Activated CD4-positive, alpha-beta memory T cell treated with anti-CD3 and anti-CD28 coated beads, Interleukin-2, amount 10 ng/mL, durations not matched to agents 7 days and 5 days (primary cell): Measurements from ENCODE around the gene SYNE3. TPM values are rescaled to one million over a fixed set of nuclear protein-coding genes. Genes with fewer than 3 reads are reported as not detected.

ENCODE experiments used
- CTCF ChIA-PET: fragments of 350-600 bp; sonication (Branson Sonifier 250); formaldehyde crosslinking; loops from one replicate; lab custom pipeline; 2021; ENCODE audit warnings: antibody characterized with exemption, inconsistent platforms; lab: Charles Lee
- POLR2A ChIA-PET: fragments of 350-600 bp; sonication (Branson Sonifier 250); formaldehyde crosslinking; loops from one replicate; lab custom pipeline; 2021; ENCODE audit warnings: antibody characterized with exemption; lab: Charles Lee
- DNase-seq: peaks from one replicate; pipeline ENCODE4 v3.0.0-alpha.2; 2020
- H3K27ac Mint-ChIP-seq: one replicate; pipeline ENCODE4 v1.8.0; 2021; ENCODE audit warnings: mild to moderate bottlenecking, mixed read lengths
- H3K27me3 Mint-ChIP-seq: one replicate; pipeline ENCODE4 v1.8.0; 2021; ENCODE audit warnings: mixed read lengths
- H3K36me3 Mint-ChIP-seq: one replicate; pipeline ENCODE4 v1.8.0; 2021; ENCODE audit warnings: low read depth, mixed read lengths
- H3K4me1 Mint-ChIP-seq: one replicate; pipeline ENCODE4 v1.8.0; 2021; ENCODE audit warnings: mixed read lengths
- H3K4me3 Mint-ChIP-seq: one replicate; pipeline ENCODE4 v1.8.0; 2021; ENCODE audit warnings: mild to moderate bottlenecking, mixed read lengths
- H3K9me3 Mint-ChIP-seq: one replicate; pipeline ENCODE4 v1.8.0; 2021; ENCODE audit warnings: mixed read lengths
- total RNA-seq, 2 experiments: library from RNA; stranded (reverse); gene quantifications; one replicate each; pipeline ENCODE4 v1.2.3, GENCODE V29; 2021

SYNE3 gene
- total RNA-seq, 2 experiments from 2014 or later: 86.2 to 89.5 TPM

- Mint-ChIP-seq H3K36me3 (peaks cover 42% of the 10 kb centered on the region), H3K27me3 (no peaks in the 10 kb centered on the region), H3K4me1 (peaks cover 84% of the 10 kb centered on the region), H3K4me3 (no peak overlapping the region), H3K9me3 (no peaks in the 10 kb centered on the region), H3K27ac (no peak overlapping the region)
- CTCF ChIA-PET: no interaction called here
- POLR2A ChIA-PET: interaction anchor here (1.0 to 1.2 kb wide), 2 partner anchors 20 to 37 kb away, joined by 3 read pairs; no protein-coding TSS in a partner anchor
- no peak for DNase-seq
Measured at GRCh38 chr14:95498622-95499353, 17.7 kb downstream of the SYNE3 start.

- peaks cover 79% of the 10 kb centered on the region for H3K4me1 Mint-ChIP-seq
- H3K9me3 Mint-ChIP-seq: no peaks in the 10 kb centered on the region
- POLR2A ChIA-PET: interaction anchor here (1.6 to 2.5 kb wide), 4 partner anchors 10 to 36 kb away, joined by 4 to 32 read pairs (median 18); partner anchors contain the start of genes GLRX5 and SYNE3
- H3K27ac Mint-ChIP-seq: no peak overlapping the region
- CTCF ChIA-PET: interaction anchor here (0.6 to 2.0 kb wide), 2 partner anchors 29 to 71 kb away, joined by 5 to 17 read pairs; no protein-coding TSS in a partner anchor
- DNase-seq: no peak
- no peak overlapping the region for H3K4me3 Mint-ChIP-seq
- peaks cover 46% of the 10 kb centered on the region for H3K36me3 Mint-ChIP-seq
- no peaks in the 10 kb centered on the region for H3K27me3 Mint-ChIP-seq
Measured at GRCh38 chr14:95497561-95498011, 18.9 kb downstream of the SYNE3 start.

DNA sequence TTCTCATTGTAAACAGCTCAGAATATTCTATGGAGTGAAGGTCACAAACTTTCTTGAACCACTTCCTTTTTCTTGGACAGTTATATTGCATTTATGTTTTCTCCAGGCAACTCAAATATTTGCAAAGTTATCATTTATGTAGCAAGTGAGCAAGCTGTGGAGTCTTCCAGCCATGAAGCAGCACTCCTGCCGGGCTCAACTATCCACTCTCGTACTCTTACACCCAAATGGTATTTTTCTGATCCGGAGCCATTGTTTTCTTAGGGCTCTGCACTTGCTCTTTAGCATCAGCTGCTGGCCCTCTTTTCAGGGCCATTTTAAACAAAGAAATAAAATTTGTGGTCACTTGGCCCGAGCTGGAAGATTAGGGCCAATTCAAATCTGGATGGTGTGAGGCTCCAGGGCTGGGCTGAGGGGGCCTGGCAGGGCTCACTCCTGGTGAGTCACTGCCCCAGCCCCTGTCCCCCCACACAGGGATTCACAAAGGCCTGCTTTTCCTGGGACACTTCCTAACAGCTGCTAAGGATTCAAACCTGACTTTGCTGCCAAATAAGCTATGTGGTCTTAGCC is 19.7 kb downstream of the SYNE3 start:
- Mint-ChIP-seq H3K4me3 (peak overlapping the region; percentile 8), H3K27me3 (no peaks in the 10 kb centered on the region), H3K9me3 (peaks cover 5% of the 10 kb centered on the region), H3K36me3 (peaks cover 52% of the 10 kb centered on the region), H3K4me1 (peaks cover 80% of the 10 kb centered on the region), H3K27ac (peak overlapping the region; percentile 88)
- no peak for DNase-seq
- ChIA-PET CTCF (interaction anchor here (0.6 to 2.2 kb wide), 8 partner anchors 9 to 70 kb away, joined by 3 to 17 read pairs (median 6); no protein-coding TSS in a partner anchor), POLR2A (interaction anchor here (0.9 to 3.1 kb wide), 13 partner anchors 8 to 40 kb away, joined by 3 to 32 read pairs (median 9); partner anchors contain the start of genes GLRX5 and SYNE3)

- ChIA-PET POLR2A (interaction anchor here (0.9 to 3.1 kb wide), 13 partner anchors 8 to 40 kb away, joined by 3 to 32 read pairs (median 9); partner anchors contain the start of genes GLRX5 and SYNE3), CTCF (interaction anchor here (0.9 to 2.2 kb wide), 7 partner anchors 9 to 54 kb away, joined by 3 to 17 read pairs (median 7); no protein-coding TSS in a partner anchor)
- Mint-ChIP-seq H3K36me3 (peaks cover 52% of the 10 kb centered on the region), H3K27me3 (no peaks in the 10 kb centered on the region), H3K27ac (peak overlapping the region; percentile 88), H3K4me3 (peak overlapping the region; percentile 8), H3K9me3 (peaks cover 5% of the 10 kb centered on the region), H3K4me1 (peaks cover 77% of the 10 kb centered on the region)
- no peak for DNase-seq
Measured at GRCh38 chr14:95496111-95496681, 20.3 kb downstream of the SYNE3 start.

DNA sequence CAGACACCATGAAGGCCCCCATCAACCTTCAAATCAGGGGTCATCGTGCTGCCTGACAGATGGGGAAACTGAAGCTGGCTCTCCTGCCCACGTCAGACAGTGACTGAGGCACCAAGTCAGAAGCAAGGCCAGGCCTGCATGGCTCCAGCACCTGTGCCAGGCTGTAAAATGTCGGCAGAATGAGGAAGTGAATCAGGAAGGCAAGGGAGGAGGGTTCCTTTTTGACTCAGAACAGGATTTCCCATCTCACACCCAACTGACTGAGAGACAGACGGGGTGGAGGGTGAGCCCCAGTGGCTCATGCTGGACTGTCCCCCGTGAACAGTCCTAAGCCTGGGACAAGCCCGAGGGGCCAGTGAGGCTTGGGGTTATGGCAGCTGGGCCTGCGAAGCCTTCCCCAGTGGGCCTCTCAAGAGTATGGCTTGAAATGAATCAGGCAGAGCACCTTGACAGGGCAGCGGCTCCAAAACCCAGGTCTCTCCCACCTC is 20.9 kb downstream of the SYNE3 start:
- Mint-ChIP-seq H3K27ac (peak overlapping the region; percentile 88), H3K4me3 (peak overlapping the region; percentile 36), H3K36me3 (peaks cover 49% of the 10 kb centered on the region), H3K9me3 (peaks cover 5% of the 10 kb centered on the region), H3K4me1 (peaks cover 77% of the 10 kb centered on the region), H3K27me3 (no peaks in the 10 kb centered on the region)
- POLR2A ChIA-PET: interaction anchor here (1.4 to 3.1 kb wide), 8 partner anchors 9 to 41 kb away, joined by 4 to 32 read pairs (median 18); partner anchors contain the start of genes GLRX5 and SYNE3
- CTCF ChIA-PET: interaction anchor here (1.4 to 2.2 kb wide), 5 partner anchors 13 to 53 kb away, joined by 4 to 17 read pairs (median 7); no protein-coding TSS in a partner anchor
- peak; percentile 41 for DNase-seq

DNA sequence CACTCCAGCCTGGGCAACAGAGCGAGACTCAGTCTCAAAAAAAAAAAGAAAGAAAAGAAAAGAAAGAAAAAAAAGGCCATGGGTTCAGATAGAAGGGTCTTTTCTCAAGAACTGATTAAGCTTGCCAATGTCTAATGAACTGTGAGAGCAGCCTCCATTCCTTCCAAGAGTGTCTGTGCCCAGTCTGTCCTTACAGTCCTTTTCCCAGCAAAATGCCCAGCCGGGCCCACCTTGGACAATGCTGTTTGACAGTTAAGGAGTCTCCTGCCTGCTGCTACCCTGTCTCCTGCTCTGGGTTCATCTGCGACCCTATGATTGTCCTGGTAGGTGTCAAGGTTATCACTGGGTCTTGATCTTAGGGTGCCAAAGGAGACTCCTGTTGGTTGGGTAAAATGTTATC is 21.4 kb downstream of the SYNE3 start:
- CTCF ChIA-PET: interaction anchor here (1.7 to 2.2 kb wide), 2 partner anchors 13 to 53 kb away, joined by 3 to 7 read pairs; no protein-coding TSS in a partner anchor
- H3K4me3 Mint-ChIP-seq: no peak overlapping the region

DNA sequence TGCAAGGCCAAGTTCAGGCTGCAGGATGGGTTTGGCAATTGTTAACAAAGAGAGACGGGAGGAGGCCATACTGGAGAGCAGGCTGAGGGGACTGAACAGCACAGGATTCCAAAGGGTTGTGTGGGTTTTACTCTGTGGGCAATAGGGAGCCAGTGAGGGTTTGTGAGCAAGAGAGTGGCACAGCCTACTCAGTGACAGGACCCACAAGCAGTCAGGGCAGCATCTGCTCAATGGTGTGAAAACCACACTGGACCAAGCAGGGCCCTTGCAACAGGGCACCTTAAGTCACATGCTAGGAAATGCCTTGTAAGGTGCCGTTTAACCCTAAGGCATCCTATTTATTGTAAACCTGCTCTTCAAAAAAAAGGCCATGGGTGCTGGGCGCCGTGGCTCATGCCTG is 22.0 kb downstream of the SYNE3 start:
- DNase-seq: no peak
- H3K9me3 Mint-ChIP-seq: peaks cover 5% of the 10 kb centered on the region
- peak overlapping the region; percentile 58 for H3K27ac Mint-ChIP-seq
- CTCF ChIA-PET: interaction anchor here (0.6 to 1.7 kb wide), 2 partner anchors 14 to 52 kb away, joined by 3 read pairs; no protein-coding TSS in a partner anchor
- peaks cover 71% of the 10 kb centered on the region for H3K4me1 Mint-ChIP-seq
- no peaks in the 10 kb centered on the region for H3K27me3 Mint-ChIP-seq
- POLR2A ChIA-PET: interaction anchor here (1.6 to 3.1 kb wide), 4 partner anchors 10 to 33 kb away, joined by 3 to 18 read pairs (median 14); no protein-coding TSS in a partner anchor
- H3K4me3 Mint-ChIP-seq: no peak overlapping the region
- H3K36me3 Mint-ChIP-seq: peaks cover 47% of the 10 kb centered on the region

More for the DNA sequence above, 21.4 kb downstream of the SYNE3 start:
- peaks cover 5% of the 10 kb centered on the region for H3K9me3 Mint-ChIP-seq
- H3K36me3 Mint-ChIP-seq: peaks cover 48% of the 10 kb centered on the region
- DNase-seq: no peak
- H3K27me3 Mint-ChIP-seq: no peaks in the 10 kb centered on the region
- peak overlapping the region; percentile 88 for H3K27ac Mint-ChIP-seq
- POLR2A ChIA-PET: interaction anchor here (1.4 to 3.1 kb wide), 6 partner anchors 10 to 32 kb away, joined by 9 to 32 read pairs (median 16); no protein-coding TSS in a partner anchor
- H3K4me1 Mint-ChIP-seq: peaks cover 74% of the 10 kb centered on the region

DNA sequence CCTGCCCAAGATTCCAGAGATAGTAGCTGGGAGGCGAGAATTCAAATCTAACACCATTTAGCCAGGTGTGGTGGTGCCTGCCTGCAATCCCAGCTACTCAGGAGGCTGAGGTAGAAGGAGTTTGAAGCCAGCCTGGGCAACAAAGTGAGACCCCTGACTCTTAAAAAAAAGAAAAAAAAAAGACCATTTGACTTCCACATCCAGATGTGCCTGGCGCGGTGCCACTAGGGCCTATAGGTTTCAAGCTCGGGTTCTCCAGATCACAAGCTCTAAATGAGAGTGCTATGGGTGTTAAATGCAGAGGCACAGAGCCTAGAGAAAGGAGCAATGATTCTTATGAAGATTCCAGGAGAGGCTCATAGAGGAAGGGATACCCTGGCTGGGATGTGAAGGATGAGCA is 22.5 kb downstream of the SYNE3 start:
- DNase-seq: no peak
- Mint-ChIP-seq H3K27me3 (no peaks in the 10 kb centered on the region), H3K4me1 (peaks cover 67% of the 10 kb centered on the region), H3K4me3 (no peak overlapping the region), H3K36me3 (peaks cover 44% of the 10 kb centered on the region), H3K27ac (peak overlapping the region; percentile 50), H3K9me3 (peaks cover 5% of the 10 kb centered on the region)
- ChIA-PET CTCF (interaction anchor here (0.6 to 1.7 kb wide), 2 partner anchors 14 to 52 kb away, joined by 3 read pairs; no protein-coding TSS in a partner anchor), POLR2A (interaction anchor here (0.7 to 3.1 kb wide), 4 partner anchors 10 to 29 kb away, joined by 3 to 18 read pairs (median 8); no protein-coding TSS in a partner anchor)

GRCh38 chr14:95493503-95493902 is 22.9 kb downstream of the SYNE3 start:
- H3K4me1 Mint-ChIP-seq: peaks cover 65% of the 10 kb centered on the region
- H3K27me3 Mint-ChIP-seq: no peaks in the 10 kb centered on the region
- no peak for DNase-seq
- H3K27ac Mint-ChIP-seq: no peak overlapping the region
- peaks cover 5% of the 10 kb centered on the region for H3K9me3 Mint-ChIP-seq
- peaks cover 40% of the 10 kb centered on the region for H3K36me3 Mint-ChIP-seq
- ChIA-PET CTCF (interaction anchor here (1.6 to 1.7 kb wide), 2 partner anchors 9 to 51 kb away, joined by 3 to 4 read pairs; no protein-coding TSS in a partner anchor), POLR2A (interaction anchor here (0.7 to 3.1 kb wide), 5 partner anchors 10 to 30 kb away, joined by 3 to 18 read pairs (median 4); no protein-coding TSS in a partner anchor)
- H3K4me3 Mint-ChIP-seq: no peak overlapping the region

DNA sequence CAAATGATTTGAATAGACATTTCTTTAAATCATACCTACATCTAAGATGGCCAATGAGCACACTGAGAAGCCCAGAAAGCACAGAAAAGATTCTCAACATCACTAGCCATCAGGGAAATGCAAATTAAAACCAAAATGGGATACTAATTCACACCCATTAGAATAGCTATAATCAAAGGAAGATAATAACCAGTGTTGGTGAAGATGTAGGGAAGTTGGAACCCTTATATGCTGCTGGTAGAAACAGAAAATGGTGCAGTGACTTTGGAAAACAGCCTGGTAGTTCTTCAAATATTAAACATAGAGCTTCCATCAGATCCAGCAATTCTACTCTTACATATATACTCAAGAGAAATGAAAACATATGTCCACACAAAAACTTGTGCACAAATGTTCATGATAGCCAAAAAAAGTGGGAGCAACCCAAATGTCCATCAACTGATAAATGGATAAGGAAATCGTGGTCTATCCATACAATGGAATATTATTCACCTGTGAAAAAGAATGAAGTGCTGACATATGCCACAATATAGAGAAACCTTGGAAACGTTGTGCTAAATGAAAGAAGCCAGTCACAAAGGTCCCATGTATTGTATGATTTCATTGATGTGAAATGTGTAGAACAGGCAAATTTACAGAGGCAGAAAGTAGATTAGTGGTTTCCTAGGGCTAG is 24.4 kb downstream of the SYNE3 start:
- ChIA-PET POLR2A (interaction anchor here (1.1 to 3.0 kb wide), 3 partner anchors 23 to 31 kb away, joined by 3 to 14 read pairs (median 4); partner anchors contain the start of gene SYNE3), CTCF (interaction anchor here (1.6 kb wide), 1 partner anchor 11 kb away, joined by 4 read pairs; no protein-coding TSS in a partner anchor)
- no peak overlapping the region for H3K4me3 Mint-ChIP-seq
- no peak for DNase-seq
- H3K36me3 Mint-ChIP-seq: peaks cover 44% of the 10 kb centered on the region
- no peak overlapping the region for H3K27ac Mint-ChIP-seq
- H3K9me3 Mint-ChIP-seq: peaks cover 5% of the 10 kb centered on the region
- no peaks in the 10 kb centered on the region for H3K27me3 Mint-ChIP-seq
- peaks cover 60% of the 10 kb centered on the region for H3K4me1 Mint-ChIP-seq
